Putamen (tissue), 1 donor: ENCODE results near the gene DUSP18.
"Not testable (repeated sequence)": the region's sequence is repeated elsewhere in the genome, so short reads cannot be mapped to it uniquely, and the experiment has no call there.

Source experiments
- DNase-seq: peaks from one replicate; pipeline ENCODE4 v3.0.0-alpha.2; 2016; ENCODE audit warnings: low spot score

DUSP18 gene

GRCh38 chr22:30667494-30668385, at the start of gene DUSP18:
DUSP18 (minus strand) TSS chr22:30667875; CDS start chr22:30664003, 3,872 bp downstream.
- DNase-seq, result peak; percentile 86

DNA sequence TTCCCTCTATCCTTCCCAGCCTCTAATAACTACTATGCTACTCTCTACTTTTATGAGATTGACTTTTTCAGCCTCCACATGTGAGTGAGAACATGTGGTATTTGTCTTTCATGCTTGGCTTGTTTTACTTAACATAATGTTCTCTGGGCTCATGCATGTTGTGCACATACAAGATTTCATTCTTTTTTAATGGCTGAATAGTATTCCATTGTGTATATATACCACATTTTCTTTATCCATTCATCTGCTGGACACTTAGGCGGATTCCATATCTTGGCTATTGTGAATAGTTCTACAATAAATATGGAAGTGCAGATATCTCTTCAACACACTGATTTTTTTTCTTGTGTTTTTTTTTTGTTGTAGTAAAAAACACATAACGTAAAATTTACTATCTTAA, 46.4 kb upstream of the DUSP18 start:
- DNase-seq, result no peak

- DNase-seq, result peak; percentile 61
Observed at GRCh38 chr22:30712094-30712493, 44.4 kb upstream of the DUSP18 start.

GRCh38 chr22:30709980-30710379, 42.3 kb upstream of the DUSP18 start:
- not testable (repeated sequence) for DNase-seq

- peak; percentile 67 for DNase-seq
Observed at GRCh38 chr22:30705710-30706651, 38.3 kb upstream of the DUSP18 start.

- no peak for DNase-seq
Observed at GRCh38 chr22:30704978-30705377, 37.3 kb upstream of the DUSP18 start.

DNA sequence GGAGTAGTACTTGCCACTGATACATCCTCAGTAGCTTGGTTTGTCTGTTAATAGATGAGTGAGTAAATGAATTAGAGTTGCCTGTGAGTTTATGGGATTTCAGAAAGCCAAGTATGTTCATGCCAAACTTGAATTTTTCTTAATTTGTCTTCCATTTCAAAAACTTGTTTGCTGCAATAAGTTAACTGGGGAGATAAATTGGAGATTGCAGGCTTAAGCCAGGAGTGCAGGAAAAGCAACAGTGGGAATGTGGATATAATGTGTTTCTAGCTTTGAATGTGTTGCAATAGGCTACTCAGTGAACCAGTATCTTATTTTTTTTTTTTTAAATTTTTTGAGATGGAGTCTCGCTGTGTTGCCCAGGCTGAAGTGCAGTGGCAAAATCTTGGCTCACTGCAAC, 35.2 kb upstream of the DUSP18 start:
- no peak for DNase-seq

GRCh38 chr22:30701872-30702271, 34.2 kb upstream of the DUSP18 start:
- peak; percentile 82 for DNase-seq

DNA sequence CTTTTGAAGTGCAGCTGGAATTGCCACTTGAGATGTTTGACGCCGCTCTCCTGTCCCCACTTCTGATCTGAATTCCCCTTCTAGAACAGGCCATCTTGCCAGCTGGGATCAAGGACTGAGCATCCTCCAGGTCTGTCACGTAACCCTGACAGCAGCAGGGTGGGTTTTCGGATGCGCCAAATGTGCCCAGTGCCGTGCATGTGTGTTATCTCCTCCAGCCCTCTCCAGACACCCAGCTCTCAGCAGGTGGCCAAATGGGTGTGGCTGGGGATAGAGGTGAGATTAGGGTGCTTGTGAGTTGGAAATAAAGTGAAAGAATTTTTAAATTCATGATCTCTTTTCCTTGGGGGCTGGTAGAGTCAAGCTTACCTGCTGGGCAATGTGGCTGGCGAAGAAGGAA, 30.3 kb upstream of the DUSP18 start:
- no peak for DNase-seq

GRCh38 chr22:30695871-30696655, 28.4 kb upstream of the DUSP18 start:
- no peak for DNase-seq

GRCh38 chr22:30695351-30695851, 27.7 kb upstream of the DUSP18 start:
- DNase-seq, result no peak

DNA sequence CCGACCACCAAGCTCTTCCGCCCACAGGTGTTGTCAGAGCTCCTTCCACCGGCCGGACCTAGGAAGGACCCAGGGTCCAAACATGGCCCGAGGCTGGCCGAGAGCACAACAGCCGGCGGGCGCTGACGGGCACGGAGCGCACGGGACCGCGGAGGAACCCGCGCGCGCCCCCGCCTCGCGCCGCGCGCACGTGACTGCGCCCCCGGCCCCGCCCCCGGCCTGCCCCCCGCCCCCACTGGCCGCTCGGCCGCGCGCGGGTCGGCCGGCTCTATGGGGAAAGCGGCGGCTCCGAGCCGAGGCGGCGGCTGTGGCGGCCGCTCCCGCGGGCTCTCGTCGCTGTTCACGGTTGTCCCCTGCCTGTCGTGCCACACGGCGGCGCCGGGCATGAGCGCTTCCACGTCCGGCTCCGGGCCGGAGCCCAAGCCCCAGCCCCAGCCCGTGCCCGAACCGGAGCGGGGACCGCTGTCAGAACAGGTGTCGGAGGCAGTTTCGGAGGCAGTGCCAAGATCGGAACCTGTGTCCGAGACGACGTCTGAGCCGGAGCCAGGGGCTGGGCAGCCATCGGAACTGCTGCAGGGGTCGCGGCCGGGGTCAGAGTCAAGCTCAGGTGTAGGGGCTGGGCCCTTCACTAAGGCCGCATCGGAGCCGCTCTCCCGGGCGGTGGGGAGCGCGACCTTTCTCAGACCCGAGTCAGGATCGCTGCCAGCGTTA, 27.1 kb upstream of the DUSP18 start, which contains the start of gene OSBP2:
TSS of gene OSBP2 (plus strand) at position 235 of the 711 bp plus-strand sequence. CDS start at position 271, 36 bp downstream.
- DNase-seq, result peak; percentile 58

GRCh38 chr22:30694171-30694639, 26.5 kb upstream of the DUSP18 start:
- DNase-seq, result peak; percentile 69

DNA sequence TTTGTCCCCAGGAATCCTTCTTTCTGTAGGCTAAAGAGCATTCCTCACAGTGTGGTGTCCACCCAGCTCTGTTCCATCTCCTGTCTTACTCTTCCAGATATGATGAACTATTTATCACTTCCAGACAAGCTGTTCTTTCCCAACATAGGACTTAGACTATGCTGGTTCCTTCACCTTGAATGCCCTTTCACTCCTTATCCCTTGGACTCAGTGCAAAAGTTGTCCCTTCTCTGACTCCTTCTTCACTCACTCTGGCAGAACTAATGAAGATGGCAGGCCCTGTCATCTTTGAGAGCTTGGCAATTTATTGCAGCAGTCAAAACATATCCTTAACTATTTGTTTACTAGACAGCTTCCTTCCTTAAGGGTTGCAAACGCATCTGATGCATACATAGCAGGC, 23.5 kb upstream of the DUSP18 start:
- no peak for DNase-seq

- DNase-seq, result no peak
Observed at GRCh38 chr22:30689622-30690021, 21.9 kb upstream of the DUSP18 start.

GRCh38 chr22:30687358-30687757, 19.7 kb upstream of the DUSP18 start:
- no peak for DNase-seq

DNA sequence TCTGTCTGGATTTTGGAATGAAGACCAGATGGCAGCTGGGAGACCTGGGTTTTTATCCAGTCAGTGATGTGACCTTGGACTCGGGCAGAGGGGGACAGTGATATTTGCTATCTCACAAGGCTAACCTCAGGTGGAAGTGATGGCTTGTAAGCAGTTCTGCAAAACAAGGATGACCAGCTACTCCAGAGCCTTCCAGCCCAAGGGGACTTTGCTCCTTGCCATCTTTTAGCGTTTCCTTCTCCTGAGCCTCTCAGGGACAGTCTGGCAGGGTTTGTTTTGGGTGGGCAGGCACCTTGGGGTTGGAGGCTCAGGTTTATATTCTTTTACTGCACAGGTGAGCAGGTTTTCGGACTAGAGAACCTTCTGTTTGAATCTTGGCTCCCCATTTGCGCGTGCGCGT, 17.5 kb upstream of the DUSP18 start:
- no peak for DNase-seq

GRCh38 chr22:30681831-30682230, 14.2 kb upstream of the DUSP18 start:
- DNase-seq, result no peak

DNA sequence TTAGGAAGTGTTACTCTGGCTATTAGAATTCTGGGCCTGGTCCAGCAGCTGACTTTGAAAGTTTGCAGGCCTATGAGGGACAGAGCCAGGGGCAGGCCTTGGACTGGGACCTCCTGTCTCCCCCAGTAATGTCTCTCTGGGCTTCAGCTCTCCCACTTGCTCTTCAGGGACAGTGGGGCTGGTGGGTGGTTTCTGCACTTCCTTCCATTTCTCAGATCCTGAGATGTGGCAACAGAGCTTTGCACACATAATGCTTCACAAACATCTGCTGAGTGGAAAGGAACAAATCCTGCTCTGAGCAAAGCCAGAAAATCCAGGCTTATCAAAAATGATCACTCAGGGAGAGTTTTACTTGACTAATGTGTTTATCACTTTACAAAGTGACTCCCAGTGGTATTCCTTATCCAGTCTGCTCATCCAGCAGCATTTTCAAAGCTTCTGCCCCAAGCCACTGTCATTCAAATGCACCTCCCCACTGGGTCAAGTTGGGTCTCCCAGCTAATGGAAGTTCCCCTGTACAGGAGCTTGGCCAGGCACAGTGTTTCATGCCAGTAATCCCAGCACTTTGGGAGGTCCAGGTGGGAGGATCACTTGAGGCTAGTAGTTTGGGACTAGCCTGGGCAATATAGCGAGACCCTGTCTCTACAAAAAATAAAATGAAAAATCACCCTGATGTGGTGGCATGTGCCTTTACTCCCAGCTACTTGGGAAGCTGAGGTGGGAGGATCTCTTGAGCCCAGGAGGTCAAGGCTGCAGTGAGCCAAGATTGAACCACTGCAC, 13.5 kb upstream of the DUSP18 start:
- DNase-seq, result no peak
